HEK293 (cell line): ENCODE results near the gene MTRFR.
A peak's percentile ranks its signal among the peaks of the same experiment; 100 is the strongest.

ENCODE experiments used
- BCL11A ChIP-seq: fragments of 450-650 bp; formaldehyde crosslinking; IDR thresholded peaks from 2 replicates; pipeline ENCODE4 v1.5.1; 2016; ENCODE audit warnings: low read depth, missing biosample characterization, missing genetic modification characterization
- GLIS2 ChIP-seq: fragments of 450-650 bp; formaldehyde crosslinking; IDR thresholded peaks from 2 replicates; pipeline ENCODE4 v1.5.1; 2016; ENCODE audit warnings: missing biosample characterization, missing genetic modification characterization
- KLF7 ChIP-seq: fragments of 450-650 bp; formaldehyde crosslinking; IDR thresholded peaks from 2 replicates; pipeline ENCODE4 v1.5.1; 2016; ENCODE audit warnings: missing biosample characterization, missing genetic modification characterization, borderline replicate concordance
- MEIS1 ChIP-seq: sonication (generic); formaldehyde crosslinking; IDR thresholded peaks from 2 replicates; pipeline ENCODE4 v1.8.1; 2022; ENCODE audit warnings: missing genetic modification reagents, mild to moderate bottlenecking, borderline replicate concordance
- ZBTB48 ChIP-seq: fragments of 450-650 bp; formaldehyde crosslinking; IDR thresholded peaks from 2 replicates; pipeline ENCODE4 v1.5.1; 2016; ENCODE audit warnings: missing biosample characterization, missing genetic modification characterization
- ZFP3 ChIP-seq: fragments of 450-650 bp; formaldehyde crosslinking; IDR thresholded peaks from 2 replicates; pipeline ENCODE4 v1.5.1; 2016; ENCODE audit warnings: low read depth, missing biosample characterization, missing genetic modification characterization
- ZIC2 ChIP-seq: fragments of 450-650 bp; formaldehyde crosslinking; IDR thresholded peaks from 2 replicates; pipeline ENCODE4 v1.5.1; 2016; ENCODE audit warnings: missing biosample characterization, missing genetic modification characterization
- ZNF140 ChIP-seq: fragments of 450-650 bp; formaldehyde crosslinking; IDR thresholded peaks from 2 replicates; pipeline ENCODE4 v1.5.1; 2016; ENCODE audit warnings: missing biosample characterization, missing genetic modification characterization
- ZNF157 ChIP-seq: fragments of 450-650 bp; formaldehyde crosslinking; IDR thresholded peaks from 2 replicates; pipeline ENCODE4 v1.5.1; 2016; ENCODE audit warnings: missing biosample characterization, missing genetic modification characterization
- ZNF175 ChIP-seq: fragments of 450-650 bp; formaldehyde crosslinking; IDR thresholded peaks from 2 replicates; pipeline ENCODE4 v1.5.1; 2016; ENCODE audit warnings: missing biosample characterization, missing genetic modification characterization
- ZNF214 ChIP-seq: fragments of 450-650 bp; formaldehyde crosslinking; IDR thresholded peaks from 2 replicates; pipeline ENCODE4 v1.5.1; 2017; ENCODE audit warnings: missing biosample characterization, mild to moderate bottlenecking, missing genetic modification characterization, borderline replicate concordance
- ZNF280D ChIP-seq: fragments of 450-650 bp; formaldehyde crosslinking; IDR thresholded peaks from 2 replicates; pipeline ENCODE4 v1.5.1; 2016; ENCODE audit warnings: missing biosample characterization, missing genetic modification characterization
- ZNF341 ChIP-seq: fragments of 450-650 bp; formaldehyde crosslinking; IDR thresholded peaks from 2 replicates; pipeline ENCODE4; 2016; ENCODE audit warnings: low read depth, missing biosample characterization, missing genetic modification characterization
- ZNF366 ChIP-seq: fragments of 450-650 bp; formaldehyde crosslinking; conservative IDR thresholded peaks from 2 replicates; pipeline ENCODE4 v1.5.1; 2016; ENCODE audit warnings: missing biosample characterization, missing genetic modification characterization
- ZNF423 ChIP-seq: fragments of 450-650 bp; formaldehyde crosslinking; IDR thresholded peaks from 2 replicates; pipeline ENCODE4 v1.5.1; 2016; ENCODE audit warnings: missing biosample characterization, missing genetic modification characterization
- ZNF426 ChIP-seq: fragments of 450-650 bp; formaldehyde crosslinking; IDR thresholded peaks from 2 replicates; pipeline ENCODE4 v1.5.1; 2017; ENCODE audit warnings: missing biosample characterization, missing genetic modification characterization, mild to moderate bottlenecking, inconsistent platforms, moderate library complexity
- ZNF544 ChIP-seq: fragments of 450-650 bp; formaldehyde crosslinking; IDR thresholded peaks from 2 replicates; pipeline ENCODE4 v1.5.0; 2017; ENCODE audit warnings: missing biosample characterization, missing genetic modification characterization
- ZNF549 ChIP-seq: fragments of 450-650 bp; IDR thresholded peaks from 2 replicates; pipeline ENCODE4 v1.5.1; 2018; ENCODE audit warnings: missing biosample characterization, missing genetic modification characterization, mild to moderate bottlenecking, inconsistent platforms, moderate library complexity
- ZNF555 ChIP-seq: fragments of 450-650 bp; formaldehyde crosslinking; conservative IDR thresholded peaks from 2 replicates; pipeline ENCODE4 v1.5.1; 2017; ENCODE audit warnings: missing biosample characterization, mild to moderate bottlenecking, missing genetic modification characterization, inconsistent platforms
- ZNF670 ChIP-seq: fragments of 450-650 bp; formaldehyde crosslinking; IDR thresholded peaks from 2 replicates; pipeline ENCODE4 v1.5.1; 2016; ENCODE audit warnings: missing biosample characterization, missing genetic modification characterization, low read depth
- ZNF701 ChIP-seq: fragments of 450-650 bp; formaldehyde crosslinking; IDR thresholded peaks from 2 replicates; pipeline ENCODE4 v1.5.1; 2016; ENCODE audit warnings: missing biosample characterization, missing genetic modification characterization
- ZNF830 ChIP-seq: fragments of 450-650 bp; IDR thresholded peaks from 2 replicates; pipeline ENCODE4 v1.5.0; 2018; ENCODE audit warnings: missing biosample characterization, missing genetic modification characterization, low read depth, mild to moderate bottlenecking, moderate library complexity
- ZSCAN30 ChIP-seq: fragments of 450-650 bp; IDR thresholded peaks from 2 replicates; pipeline ENCODE4 v1.5.1; 2018; ENCODE audit warnings: missing biosample characterization, mild to moderate bottlenecking, missing genetic modification characterization, moderate library complexity
- TF ChIP-seq, protein P1 (sequence below): fragments of 450-650 bp; formaldehyde crosslinking; IDR thresholded peaks from 2 replicates; pipeline ENCODE4 v1.5.1; 2017; ENCODE audit warnings: missing biosample characterization, missing genetic modification characterization
- TF ChIP-seq, protein P2 (sequence below): fragments of 450-650 bp; formaldehyde crosslinking; IDR thresholded peaks from 2 replicates; pipeline ENCODE4 v1.5.1; 2016; ENCODE audit warnings: missing biosample characterization, missing genetic modification characterization
- TF ChIP-seq, protein P3 (sequence below): fragments of 450-650 bp; formaldehyde crosslinking; IDR thresholded peaks from 2 replicates; pipeline ENCODE4 v1.5.1; 2017; ENCODE audit warnings: missing biosample characterization, missing genetic modification characterization

MTRFR gene

GRCh38 chr12:123232472-123232806, 797 bp upstream of the MTRFR start (continued):
- TF ChIP-seq ZNF366 (peak; percentile 72), MEIS1 (CRISPR knock-in tag) (no peak), ZIC2 (no peak), ZNF426 (tag by site-specific recombination) (no peak), ZFP3 (no peak), KLF7 (tag by site-specific recombination) (no peak), ZNF157 (tag by site-specific recombination) (no peak), ZNF549 (tag by site-specific recombination) (no peak), ZNF423 (tag by site-specific recombination) (no peak), ZSCAN30 (tag by site-specific recombination) (no peak), ZNF175 (tag by site-specific recombination) (no peak), ZNF830 (tag by site-specific recombination) (no peak), BCL11A (no peak), ZNF214 (tag by site-specific recombination) (no peak), ZNF670 (tag by site-specific recombination) (no peak), GLIS2 (tag by site-specific recombination) (no peak), ZNF280D (tag by site-specific recombination) (no peak), ZBTB48 (no peak), ZNF341 (peak; percentile 66), ZNF544 (no peak), ZNF555 (tag by site-specific recombination) (no peak), ZNF701 (no peak), ZNF140 (no peak)
- TF ChIP-seq, protein P1, sequence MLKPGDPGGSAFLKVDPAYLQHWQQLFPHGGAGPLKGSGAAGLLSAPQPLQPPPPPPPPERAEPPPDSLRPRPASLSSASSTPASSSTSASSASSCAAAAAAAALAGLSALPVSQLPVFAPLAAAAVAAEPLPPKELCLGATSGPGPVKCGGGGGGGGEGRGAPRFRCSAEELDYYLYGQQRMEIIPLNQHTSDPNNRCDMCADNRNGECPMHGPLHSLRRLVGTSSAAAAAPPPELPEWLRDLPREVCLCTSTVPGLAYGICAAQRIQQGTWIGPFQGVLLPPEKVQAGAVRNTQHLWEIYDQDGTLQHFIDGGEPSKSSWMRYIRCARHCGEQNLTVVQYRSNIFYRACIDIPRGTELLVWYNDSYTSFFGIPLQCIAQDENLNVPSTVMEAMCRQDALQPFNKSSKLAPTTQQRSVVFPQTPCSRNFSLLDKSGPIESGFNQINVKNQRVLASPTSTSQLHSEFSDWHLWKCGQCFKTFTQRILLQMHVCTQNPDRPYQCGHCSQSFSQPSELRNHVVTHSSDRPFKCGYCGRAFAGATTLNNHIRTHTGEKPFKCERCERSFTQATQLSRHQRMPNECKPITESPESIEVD (tag by site-specific recombination) = peak; percentile 77; the same call in 1 of the 2 replicates
- TF ChIP-seq, protein P2, sequence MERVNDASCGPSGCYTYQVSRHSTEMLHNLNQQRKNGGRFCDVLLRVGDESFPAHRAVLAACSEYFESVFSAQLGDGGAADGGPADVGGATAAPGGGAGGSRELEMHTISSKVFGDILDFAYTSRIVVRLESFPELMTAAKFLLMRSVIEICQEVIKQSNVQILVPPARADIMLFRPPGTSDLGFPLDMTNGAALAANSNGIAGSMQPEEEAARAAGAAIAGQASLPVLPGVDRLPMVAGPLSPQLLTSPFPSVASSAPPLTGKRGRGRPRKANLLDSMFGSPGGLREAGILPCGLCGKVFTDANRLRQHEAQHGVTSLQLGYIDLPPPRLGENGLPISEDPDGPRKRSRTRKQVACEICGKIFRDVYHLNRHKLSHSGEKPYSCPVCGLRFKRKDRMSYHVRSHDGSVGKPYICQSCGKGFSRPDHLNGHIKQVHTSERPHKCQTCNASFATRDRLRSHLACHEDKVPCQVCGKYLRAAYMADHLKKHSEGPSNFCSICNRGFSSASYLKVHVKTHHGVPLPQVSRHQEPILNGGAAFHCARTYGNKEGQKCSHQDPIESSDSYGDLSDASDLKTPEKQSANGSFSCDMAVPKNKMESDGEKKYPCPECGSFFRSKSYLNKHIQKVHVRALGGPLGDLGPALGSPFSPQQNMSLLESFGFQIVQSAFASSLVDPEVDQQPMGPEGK (tag by site-specific recombination) = peak; percentile 96; the same call in 1 of the 2 replicates
- TF ChIP-seq, protein P3, sequence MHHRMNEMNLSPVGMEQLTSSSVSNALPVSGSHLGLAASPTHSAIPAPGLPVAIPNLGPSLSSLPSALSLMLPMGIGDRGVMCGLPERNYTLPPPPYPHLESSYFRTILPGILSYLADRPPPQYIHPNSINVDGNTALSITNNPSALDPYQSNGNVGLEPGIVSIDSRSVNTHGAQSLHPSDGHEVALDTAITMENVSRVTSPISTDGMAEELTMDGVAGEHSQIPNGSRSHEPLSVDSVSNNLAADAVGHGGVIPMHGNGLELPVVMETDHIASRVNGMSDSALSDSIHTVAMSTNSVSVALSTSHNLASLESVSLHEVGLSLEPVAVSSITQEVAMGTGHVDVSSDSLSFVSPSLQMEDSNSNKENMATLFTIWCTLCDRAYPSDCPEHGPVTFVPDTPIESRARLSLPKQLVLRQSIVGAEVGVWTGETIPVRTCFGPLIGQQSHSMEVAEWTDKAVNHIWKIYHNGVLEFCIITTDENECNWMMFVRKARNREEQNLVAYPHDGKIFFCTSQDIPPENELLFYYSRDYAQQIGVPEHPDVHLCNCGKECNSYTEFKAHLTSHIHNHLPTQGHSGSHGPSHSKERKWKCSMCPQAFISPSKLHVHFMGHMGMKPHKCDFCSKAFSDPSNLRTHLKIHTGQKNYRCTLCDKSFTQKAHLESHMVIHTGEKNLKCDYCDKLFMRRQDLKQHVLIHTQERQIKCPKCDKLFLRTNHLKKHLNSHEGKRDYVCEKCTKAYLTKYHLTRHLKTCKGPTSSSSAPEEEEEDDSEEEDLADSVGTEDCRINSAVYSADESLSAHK (tag by site-specific recombination) = no peak
